Measurements from ENCODE around the gene MTARC2. TPM values are rescaled to one million over a fixed set of nuclear protein-coding genes. Genes with fewer than 3 reads are reported as not detected.
A peak's percentile ranks its signal among the peaks of the same experiment; 100 is the strongest.
"Not testable (repeated sequence)": the region's sequence is repeated elsewhere in the genome, so short reads cannot be mapped to it uniquely, and the experiment has no call there.

Gene MTARC2
- total RNA-seq, result 8.5 and 16.5 TPM in 2 replicates

DNA sequence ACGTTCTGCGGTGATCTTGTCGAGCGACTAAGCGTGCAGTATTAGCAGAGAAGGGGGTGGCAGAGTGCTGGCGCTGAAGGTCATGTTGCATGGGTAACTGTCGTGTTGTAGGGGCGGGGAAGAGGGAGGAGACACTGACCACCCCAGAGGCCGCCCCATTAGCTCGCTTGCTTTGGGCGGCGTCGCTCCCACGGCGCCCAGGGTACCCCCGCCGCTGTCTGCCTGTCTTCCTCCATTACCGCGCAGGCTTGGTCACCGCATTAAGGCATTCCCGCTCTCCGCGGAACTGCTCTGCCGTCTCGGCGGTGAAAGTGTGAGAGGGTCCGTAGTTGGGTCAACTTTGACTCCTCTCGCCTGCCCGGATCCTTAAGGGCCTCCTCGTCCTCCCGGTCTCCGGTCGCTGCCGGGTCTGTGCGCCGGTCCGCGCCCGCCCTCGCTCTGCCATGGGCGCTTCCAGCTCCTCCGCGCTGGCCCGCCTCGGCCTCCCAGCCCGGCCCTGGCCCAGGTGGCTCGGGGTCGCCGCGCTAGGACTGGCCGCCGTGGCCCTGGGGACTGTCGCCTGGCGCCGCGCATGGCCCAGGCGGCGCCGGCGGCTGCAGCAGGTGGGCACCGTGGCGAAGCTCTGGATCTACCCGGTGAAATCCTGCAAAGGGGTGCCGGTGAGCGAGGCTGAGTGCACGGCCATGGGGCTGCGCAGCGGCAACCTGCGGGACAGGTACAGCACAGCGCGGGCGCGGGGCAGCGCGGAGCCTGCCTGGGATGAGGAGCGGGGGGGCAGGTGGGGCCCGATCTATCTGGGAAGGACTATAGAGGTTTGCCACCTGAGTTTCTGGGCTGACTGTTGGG, at the start of gene MTARC2:
Gene MTARC2 (plus strand): TSS at position 234 of the 846 bp plus-strand sequence. CDS start 210 bp downstream, at position 444.
- DNase-seq (ENCODE audit: low read depth in 2 of 2), result peak; percentile 83

DNA sequence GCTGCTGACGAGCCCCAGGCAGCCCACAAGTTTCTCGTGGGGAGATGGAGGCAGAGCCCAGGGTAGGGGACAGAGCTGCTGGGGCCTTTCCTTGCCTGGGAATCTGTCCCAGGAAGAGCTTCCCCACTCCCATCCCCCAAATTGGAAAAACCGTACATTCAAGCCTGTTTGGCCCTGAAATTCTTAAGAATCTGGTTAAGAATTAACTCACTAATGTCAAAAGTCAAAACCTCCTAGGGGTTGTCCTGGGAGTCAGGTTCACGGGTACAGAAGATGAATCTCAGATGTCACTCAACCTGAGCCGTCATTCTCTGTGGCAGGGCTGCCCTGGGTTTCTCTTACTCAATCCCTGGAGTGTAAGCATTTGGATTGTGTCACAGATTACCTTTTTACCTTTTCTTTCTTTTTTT, 49.5 kb upstream of the MTARC2 start:
- DNase-seq (ENCODE audit: low read depth in 2 of 2), result no peak

DNA sequence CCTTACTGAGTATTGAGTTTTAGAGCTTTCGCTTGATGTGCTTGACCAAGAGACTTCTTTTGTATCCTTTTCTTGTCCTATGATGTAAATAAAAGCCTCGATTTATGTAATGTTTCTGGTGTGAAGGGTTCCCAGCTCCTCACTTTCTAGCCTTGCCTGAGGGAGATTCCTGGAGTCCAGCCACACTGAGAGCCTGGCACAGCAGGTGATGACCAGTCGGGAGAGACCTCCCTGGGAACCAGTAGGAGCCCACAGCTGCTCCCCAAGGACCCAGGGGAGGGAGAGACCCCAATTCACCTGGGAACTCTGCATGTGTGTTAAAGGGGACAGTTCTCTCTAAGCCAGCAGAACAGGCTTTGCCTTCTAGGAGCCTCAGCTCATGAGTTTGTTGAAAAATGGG, 49.1 kb upstream of the MTARC2 start:
- DNase-seq (ENCODE audit: low read depth in 2 of 2), result no peak

DNA sequence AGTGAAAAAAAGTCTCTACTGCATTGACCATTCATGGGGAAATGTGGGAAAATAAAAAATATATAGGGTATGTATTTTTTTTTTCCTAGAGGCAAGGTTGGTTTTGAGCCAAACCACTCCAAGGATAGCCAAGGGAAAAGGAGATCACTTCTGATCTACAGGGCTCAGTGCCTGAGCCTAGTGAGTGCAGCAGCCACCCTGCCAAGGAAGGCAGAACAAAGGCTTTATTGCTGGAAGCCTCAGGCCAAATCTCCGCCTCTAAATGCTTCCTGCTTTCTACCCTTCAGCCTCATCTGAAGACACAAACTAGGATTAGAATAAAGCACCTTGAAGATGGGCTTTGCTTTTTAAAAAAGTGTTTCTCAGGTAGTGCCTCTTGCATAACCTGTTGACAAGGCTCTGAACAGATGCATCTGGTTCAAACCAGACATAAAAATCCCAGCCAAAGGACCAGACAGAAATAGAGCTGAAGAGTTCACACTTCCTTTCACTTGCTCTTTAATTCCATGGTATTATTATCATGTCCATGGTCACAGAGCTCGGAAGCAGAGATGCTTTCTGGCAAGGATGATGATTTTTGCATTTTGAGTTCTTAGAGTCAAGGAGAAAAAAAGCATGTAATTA, 47.5 kb upstream of the MTARC2 start:
- DNase-seq (ENCODE audit: low read depth in 2 of 2), result no peak

DNA sequence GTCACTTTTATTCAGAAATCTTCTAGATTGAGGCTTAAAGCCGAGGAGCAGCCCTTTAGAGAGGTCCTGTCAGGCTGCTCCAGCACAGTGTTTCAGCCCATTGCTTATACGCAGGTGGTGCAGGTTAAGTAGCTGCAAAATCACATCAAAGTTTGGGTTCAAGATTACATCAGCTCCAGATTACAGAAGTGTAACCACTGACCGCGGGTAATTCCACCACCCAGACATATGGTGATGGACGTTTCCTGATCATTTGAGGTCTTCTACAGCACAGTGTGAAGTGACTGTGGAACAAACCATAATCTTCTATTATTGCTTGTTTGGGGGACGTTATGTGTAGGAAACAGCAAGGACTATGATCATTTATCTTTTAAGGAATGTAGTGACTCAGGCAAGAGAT, 46.1 kb upstream of the MTARC2 start:
- DNase-seq (ENCODE audit: low read depth in 2 of 2), result no peak

DNA sequence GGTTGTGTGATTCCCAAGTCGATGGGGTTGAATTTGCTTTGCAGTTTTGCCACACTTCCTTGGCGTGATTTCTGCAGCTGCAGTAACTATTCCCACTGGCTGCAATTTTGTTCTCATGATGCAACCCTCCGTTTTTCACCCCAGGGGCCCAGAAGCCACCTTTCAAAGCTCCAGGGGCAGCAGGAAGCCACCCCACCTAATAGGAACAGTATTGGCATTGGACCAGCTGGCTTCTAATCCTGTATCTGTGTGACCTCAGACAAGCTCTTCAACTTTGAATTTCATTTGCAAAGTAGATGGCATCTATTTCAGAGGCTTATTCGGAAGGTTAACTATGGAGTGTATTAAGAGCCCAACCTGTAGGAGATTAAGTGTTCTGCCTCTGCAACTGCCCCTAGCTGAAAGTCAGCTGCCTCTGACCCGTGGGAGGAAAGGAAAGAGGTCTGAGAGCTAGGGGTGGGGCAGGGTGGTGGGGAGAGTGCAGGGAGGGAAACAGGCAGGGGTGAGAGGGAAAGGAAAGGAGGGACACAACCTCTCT, 45.3 kb upstream of the MTARC2 start:
- DNase-seq (ENCODE audit: low read depth in 2 of 2), result peak in 1 of 2 donors; percentile 35

DNA sequence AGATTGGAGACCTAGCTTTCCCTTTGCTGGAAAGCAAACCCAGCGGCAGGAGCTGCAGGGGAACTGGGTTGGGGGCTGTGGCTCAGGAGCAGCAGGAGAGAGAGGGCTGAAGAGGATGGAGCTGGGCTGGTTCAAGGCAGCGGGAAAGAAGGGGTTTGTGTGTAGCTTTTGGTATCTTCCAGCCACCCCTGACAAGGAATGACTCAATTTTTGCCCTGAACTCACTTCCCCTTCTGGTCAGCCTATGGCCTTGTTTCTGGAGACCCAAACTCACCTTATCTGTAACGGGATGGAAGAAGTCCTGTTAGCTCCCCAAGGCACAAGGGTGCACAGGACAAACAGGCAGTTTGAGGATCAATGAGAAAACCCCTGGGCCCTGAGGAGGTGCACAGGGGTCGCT, 44.8 kb upstream of the MTARC2 start:
- DNase-seq (ENCODE audit: low read depth in 2 of 2), result no peak

DNA sequence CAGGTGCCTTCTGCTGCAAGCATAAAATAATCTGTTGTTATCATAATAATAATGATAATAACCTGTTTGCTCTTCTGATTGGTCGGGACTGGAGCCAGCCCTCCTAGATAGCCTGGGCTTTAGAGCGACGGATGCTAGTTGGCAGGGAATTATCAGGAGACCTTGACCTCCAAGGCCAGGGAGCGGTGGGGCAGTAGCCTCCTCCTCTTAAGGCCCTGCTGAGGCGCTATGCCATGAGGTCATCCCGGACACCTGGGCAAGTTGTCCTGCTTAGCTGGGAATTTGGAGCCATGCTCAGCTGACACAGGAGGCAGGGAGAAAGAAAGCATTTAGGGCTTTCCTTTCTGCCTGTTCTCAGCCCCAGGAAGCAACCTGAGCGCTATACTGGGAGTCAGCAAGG, 42.3 kb upstream of the MTARC2 start:
- DNase-seq (ENCODE audit: low read depth in 2 of 2), result no peak

DNA sequence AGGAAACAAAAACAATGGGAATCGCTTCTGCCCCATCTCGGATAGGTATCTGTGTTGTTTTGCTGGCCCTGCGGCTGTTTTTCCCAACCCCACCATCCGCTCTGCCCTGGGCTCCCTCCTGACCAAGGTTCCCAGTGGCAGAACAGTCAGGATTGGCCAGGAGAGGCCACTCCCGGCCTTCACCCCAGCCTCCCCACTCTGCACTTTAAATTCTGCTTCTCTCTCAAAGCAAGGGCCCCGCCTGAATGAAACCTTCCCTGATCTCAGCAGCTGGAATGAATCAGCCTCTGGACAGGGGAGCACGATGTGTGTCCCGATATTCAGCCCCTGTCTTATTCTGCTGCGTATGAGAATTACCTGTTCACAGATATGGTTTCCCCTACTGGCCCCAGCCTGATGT, 41.6 kb upstream of the MTARC2 start:
- DNase-seq (ENCODE audit: low read depth in 2 of 2), result peak in 1 of 2 donors; percentile 24

DNA sequence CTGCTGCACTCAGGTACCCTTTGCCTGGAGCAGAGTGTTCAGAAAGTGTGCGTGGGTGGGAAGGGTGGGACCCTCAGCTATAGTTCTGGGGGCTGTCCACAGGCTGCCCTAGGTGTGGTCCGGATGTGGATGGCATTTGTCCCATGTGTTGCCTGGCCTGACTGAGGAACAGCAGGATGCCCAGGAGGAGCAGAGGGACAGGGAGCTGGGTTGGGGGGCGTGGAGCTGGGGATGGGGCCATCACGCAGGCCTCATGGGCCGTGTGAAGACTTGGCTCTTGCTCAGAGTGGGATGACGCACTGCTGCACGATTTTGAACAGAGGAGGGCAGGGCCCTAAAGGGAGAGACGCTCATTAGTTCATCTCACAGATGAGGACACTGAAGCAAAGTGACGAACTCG, 41.0 kb upstream of the MTARC2 start:
- no peak for DNase-seq (ENCODE audit: low read depth in 2 of 2)

DNA sequence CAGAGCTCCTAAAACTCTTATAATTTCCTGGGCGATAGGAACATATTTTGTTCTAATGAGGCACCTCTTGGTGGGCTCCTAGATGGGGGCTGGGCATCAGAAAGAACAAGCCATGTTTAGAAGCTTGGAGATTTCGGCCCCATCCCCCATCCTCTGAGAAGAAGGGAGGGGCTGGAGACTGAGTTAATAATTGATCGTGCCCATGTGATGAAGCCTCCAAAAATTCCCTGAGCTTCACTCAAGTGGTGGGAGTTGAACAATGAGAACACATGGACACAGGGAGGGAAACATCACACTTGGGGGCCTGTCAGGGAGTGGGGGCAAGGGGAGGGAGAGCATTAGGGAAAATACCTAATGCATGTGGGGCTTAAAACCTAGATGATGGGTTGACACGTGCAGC, 39.9 kb upstream of the MTARC2 start:
- DNase-seq (ENCODE audit: low read depth in 2 of 2), result no peak

DNA sequence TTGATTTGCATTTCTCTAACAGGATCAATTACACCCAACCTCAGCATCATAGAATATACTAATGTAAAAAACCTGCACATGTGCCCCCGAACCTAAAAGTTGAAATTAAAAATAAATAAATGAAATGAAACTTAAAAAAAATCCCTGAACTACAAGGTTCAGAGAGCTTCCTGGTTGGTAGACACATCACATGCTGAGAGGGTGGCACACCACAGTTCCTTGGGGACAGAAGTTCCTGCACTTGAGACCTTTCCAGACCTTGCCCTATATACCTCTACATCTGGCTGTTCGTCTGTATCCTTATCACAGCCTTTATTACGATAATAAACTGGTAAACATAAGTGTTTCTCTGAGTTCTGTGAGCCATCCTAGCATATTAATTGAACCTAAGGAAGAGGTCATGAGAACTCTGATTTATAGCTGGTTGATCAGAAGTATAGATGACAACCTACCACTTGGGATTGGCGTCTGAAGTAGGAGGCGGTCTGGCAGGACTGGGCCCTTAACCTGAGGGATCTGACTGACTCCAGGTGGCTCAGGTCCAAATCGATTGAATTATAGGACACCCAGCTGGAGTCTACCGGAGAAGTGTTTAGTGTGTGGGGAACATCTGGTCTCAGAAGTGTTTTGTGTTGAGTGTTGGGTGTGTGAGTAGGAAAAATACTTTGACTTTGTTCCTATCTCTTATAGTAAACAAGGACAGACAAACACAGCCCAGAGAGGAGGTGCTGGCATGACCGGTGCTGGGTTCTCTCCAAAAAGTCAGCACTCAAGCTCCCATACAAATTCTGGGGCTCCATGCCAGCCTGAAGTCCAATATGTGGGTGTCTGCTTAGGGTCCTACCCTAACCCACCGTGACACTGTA, 39.0 kb upstream of the MTARC2 start:
- no peak for DNase-seq (ENCODE audit: low read depth in 2 of 2)

DNA sequence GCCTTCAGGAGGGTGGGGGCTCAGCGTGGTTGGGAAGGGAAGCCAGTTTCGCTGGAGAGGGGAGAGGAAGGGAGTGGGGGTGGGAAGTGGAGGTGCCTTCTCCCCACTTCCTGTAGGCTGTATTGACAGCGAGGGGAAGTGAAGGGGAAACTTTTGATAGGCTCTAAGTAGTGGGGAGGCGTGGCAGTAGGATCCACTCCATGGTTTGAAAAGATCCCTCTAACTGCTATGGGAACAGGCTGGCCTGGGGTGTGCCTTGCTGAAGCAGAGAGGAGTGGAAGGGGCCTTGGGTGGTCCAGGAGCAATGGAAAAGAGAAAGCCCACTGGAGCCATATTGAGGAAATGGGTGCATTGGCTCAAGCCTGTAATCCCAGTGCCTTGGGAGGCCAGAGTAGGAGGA, 37.8 kb upstream of the MTARC2 start:
- no peak for DNase-seq (ENCODE audit: low read depth in 2 of 2)

DNA sequence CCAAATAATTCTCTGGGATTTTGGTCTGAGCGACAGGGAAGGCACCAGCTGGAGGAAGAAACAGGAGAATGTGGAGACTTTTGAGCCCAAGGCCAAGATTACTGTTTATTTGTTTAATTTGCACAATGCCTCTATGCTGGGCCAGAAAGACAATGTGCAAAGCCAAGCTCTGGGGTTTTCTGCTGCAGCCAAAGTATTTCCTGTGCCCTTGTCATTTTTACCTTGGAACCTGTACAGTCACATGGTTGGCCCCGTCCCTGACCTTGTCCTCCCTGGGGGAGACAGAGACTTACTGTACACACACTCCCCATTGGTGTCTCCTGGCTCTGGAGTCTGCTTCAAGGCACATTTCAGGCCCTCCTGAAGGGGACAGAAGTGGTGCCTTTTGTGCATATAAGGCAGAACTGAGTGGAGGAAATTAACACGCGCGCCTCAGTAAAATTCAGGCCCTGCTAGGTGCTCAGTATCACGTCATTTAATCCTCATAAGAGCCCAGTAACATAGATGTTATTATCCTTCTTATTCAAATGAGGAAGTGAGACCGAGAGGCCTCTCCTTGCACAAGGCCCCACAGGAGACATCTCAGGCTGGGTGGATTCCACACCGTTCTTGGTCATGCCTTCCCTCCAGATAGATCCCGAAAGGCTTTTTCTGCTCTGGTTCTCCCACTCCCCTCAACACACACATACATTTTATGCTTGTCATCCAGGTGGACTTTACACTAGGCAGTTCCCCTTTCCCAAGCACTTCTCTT, 36.9 kb upstream of the MTARC2 start:
- no peak for DNase-seq (ENCODE audit: low read depth in 2 of 2)

DNA sequence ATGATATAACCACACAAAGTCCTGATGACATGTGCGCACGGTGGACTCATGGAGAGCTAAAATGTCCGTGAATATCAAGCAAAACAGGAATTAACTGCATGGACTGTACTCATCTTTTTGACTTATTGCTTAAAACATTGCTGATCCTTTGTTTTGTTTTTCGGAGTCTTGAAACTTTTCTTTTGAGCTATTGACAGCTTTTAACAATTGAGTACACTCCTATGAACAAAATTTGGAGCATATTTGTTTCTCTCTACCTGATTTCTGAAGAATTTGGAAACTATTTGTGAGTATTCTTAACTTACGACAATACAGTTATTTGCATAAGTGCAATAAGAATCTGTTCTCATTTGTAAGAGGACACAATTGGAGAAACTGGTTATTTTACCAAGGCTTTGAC, 32.1 kb upstream of the MTARC2 start:
- DNase-seq (ENCODE audit: low read depth in 2 of 2), result not testable (repeated sequence)

DNA sequence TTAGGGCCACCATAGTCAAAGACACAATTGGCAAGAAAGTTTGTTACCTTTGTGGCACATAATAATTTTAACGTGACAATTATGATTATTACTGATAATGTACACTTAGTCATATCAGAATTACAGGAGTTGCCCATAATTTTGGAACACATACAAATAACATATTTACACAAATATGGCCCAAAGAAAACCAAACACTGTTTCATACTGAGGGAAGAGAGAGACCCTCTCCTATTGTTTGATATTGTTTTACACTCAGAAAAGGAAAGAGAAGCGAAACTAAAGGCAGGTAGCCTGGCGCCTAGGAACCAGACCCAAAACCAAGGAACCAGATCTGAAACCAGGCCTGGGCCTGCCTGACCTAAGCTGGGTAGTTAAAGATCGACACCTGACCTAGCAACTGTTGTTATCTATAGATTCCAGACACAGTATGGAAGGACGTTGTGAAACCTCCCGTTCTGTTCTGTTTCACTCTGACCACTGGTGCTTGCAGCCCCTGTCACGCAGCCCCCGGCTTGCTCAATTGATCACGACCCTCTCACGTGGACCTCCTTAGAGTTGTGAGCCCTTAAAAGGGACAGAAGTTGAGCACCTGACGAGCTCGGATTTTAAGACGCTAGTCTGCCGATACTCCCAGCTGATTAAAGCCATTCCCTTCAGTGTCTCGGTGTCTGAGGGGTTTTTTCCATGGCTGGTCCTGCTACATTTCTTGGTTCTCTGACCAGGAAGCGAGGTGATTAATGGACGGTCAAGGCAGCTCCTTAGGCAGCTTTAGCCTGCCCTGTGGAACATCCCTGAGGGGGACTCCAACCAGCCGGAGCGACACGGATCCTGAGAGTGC, 30.1 kb upstream of the MTARC2 start:
- no peak for DNase-seq (ENCODE audit: low read depth in 2 of 2)

DNA sequence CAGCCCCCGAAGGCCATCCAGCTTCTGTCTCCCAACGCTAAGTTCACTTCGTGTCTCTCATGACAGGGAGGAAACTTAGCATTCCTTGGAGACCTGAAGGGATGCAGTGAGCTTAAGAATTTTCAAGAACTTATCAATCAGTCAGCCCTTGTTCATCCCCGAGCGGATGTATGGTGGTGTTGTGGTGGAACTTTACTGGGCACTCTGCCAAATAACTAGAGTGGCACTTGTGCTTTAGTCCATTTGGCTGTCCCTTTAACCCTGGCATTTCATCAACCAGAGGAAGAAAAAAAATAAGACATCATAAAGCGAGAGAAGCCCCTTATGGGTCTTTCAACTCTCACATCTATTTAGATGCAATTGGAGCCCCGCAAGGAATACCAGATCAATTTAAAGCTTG, 26.9 kb upstream of the MTARC2 start:
- peak in 1 of 2 donors; percentile 50 for DNase-seq (ENCODE audit: low read depth in 2 of 2)

DNA sequence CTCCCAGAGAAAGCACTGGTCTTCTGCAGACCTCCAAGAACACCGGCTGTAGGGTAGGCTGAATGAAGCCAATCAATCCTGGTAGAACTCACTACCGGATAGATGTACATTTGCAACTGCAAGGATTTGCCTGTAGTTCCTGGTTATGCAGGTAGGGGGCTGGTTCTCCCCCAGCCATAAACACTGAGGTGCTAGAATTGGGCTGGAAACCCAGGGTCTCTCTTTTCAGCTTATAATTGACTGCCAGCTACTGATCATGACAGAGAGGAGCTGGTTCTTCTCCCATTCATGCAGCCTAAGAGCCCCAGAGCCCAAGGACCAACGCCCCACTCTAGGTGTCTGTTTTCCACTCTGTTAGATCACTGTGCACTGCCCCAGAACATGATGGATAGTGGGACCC, 21.5 kb upstream of the MTARC2 start:
- no peak for DNase-seq (ENCODE audit: low read depth in 2 of 2)

DNA sequence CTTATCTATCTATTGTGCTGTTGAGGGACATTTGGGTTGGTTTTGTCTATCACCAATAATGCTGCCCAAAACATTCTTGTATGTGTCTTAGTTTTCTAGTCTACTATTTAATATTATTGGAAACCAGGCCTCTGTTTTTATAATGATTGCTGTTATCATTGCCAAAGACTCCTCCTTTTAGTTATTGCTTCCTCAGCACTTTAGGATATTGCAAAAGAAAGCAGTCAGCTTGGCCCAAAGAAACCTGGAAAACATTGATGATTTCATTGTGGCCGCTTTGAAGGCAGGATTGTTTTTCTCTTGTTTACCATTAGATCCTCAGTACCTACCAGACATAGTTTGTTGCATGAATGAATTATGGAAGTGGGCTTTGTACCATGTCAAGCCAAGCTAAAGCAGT, 20.6 kb upstream of the MTARC2 start:
- DNase-seq (ENCODE audit: low read depth in 2 of 2), result no peak

DNA sequence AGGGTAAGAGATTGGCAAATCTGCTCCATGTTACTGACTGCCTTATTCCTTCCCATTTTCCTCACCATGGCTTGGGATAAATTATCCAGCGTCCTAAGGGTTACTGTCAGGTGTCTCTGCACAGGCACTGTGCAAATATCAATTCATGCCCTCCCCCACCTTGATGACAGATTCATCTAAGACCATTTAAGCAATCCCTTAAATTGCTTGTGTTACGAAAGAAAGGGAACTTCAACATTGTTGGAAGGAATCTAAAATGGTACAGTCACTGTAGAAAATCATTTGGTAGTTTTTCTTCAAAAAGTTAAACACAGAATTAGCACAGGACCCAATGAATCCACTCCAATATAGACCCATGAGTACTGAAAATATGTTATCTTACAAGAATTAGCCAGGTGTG, 17.6 kb upstream of the MTARC2 start:
- DNase-seq (ENCODE audit: low read depth in 2 of 2), result no peak
